Activated naive CD8-positive, alpha-beta T cell (primary cell): Measurements from ENCODE around the gene DPPA3.
"Not testable (repeated sequence)": the region's sequence is repeated elsewhere in the genome, so short reads cannot be mapped to it uniquely, and the experiment has no call there.

Source experiments
- H3K27ac Mint-ChIP-seq: one replicate; pipeline ENCODE4 v1.8.0; 2021; ENCODE audit warnings: mixed read lengths
- H3K27me3 Mint-ChIP-seq: one replicate; pipeline ENCODE4 v1.8.0; 2021; ENCODE audit warnings: mixed read lengths
- H3K36me3 Mint-ChIP-seq: one replicate; pipeline ENCODE4 v1.8.0; 2021; ENCODE audit warnings: mixed read lengths
- H3K4me1 Mint-ChIP-seq: one replicate; pipeline ENCODE4 v1.8.0; 2021; ENCODE audit warnings: low read depth, mixed read lengths
- H3K4me3 Mint-ChIP-seq: one replicate; pipeline ENCODE4 v1.8.0; 2021; ENCODE audit warnings: mild to moderate bottlenecking, mixed read lengths
- H3K9me3 Mint-ChIP-seq: one replicate; pipeline ENCODE4 v1.8.0; 2021; ENCODE audit warnings: low read depth, mixed read lengths

Gene DPPA3

DNA sequence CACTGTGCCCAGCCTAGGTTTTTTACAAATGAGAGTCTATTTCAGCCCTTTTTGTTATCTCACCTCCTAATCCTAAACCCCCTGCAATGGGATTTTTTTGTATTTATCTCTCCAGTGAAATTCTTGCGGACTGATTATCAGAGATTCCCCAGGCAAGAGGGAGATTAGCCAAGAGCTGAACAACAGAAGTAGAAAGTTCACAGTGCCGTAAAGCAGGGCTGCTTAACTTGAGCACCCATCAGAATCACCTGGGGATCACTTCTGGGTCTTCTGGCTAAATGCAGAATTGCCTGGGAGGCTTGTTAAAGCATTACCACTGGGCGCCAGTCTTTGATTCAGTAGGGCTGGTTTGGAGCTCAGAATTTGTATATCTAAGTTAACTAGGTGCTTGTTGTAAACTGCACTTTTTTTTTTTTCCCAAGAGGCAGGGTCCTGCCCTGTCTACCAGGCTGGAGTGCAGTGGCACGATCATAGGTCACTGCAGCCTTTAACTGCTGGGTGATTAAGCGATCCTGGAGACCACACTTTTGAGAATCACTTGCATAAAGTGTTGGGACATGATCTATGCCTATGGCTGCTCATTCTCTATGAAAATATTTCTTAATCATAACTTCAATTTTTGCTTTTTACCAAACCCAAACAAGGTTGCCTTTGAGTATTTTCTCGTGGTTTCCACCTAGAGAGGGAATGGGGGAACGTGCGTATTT is 1.1 kb upstream of the DPPA3 start:
- Mint-ChIP-seq H3K36me3 (no peaks in the 10 kb centered on the region), H3K27me3 (no peaks in the 10 kb centered on the region), H3K9me3 (no peaks in the 10 kb centered on the region), H3K27ac (no peak overlapping the region), H3K4me1 (no peaks in the 10 kb centered on the region), H3K4me3 (no peak overlapping the region)

DNA sequence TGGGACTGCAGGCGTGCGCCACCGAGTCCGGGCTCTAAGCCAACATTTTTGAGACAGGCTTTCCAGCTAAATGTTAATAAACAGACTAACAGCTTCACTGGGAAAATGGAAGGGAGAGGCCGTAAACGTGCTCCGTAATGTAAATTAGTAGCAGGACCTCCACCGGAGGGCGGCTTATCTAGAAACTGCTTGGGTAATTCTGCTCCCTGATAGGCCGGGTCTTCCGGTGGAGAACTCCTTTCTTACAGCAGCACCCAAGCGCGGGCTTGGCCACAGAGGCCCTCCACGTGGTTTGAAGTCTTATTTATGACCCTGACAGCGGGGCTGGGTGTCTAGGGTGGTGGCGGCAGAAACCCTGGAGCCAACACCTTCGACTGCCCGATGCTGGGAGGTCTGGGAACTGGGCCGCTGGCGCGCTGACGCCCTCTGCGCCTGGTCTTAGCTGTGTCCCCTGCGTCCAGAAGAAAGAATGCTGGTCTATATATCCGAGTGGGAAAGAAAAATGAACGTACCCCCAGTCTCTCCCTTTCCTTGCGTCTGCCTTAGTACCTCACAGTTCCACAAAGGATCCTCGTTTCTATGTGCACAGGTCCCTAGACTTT is 1.7 kb downstream of the DPPA3 start:
- Mint-ChIP-seq H3K4me1 (no peaks in the 10 kb centered on the region), H3K9me3 (no peaks in the 10 kb centered on the region), H3K27ac (no peak overlapping the region), H3K4me3 (no peak overlapping the region), H3K27me3 (no peaks in the 10 kb centered on the region), H3K36me3 (no peaks in the 10 kb centered on the region)

DNA sequence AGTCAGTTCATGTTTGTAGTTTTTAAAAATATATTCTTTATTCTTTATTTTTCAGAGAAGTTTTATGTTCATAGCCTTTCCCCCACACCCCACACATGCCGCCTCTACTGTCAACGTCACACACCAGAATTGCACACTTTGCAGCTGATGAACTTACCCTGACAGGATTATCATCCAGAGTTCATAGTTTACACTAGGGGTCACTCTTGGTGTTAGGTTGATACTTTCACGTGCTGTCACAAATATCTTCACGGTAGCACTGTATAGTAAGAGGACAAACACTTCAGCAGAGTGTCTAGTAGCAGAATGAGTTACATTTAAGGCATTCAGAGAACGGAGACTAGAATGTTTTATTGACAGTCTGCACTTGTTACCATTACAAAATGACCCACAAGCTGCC is 5.1 kb downstream of the DPPA3 start:
- Mint-ChIP-seq H3K4me1 (no peaks in the 10 kb centered on the region), H3K36me3 (no peaks in the 10 kb centered on the region), H3K9me3 (no peaks in the 10 kb centered on the region), H3K4me3 (no peak overlapping the region), H3K27me3 (peaks cover 4% of the 10 kb centered on the region), H3K27ac (no peak overlapping the region)

DNA sequence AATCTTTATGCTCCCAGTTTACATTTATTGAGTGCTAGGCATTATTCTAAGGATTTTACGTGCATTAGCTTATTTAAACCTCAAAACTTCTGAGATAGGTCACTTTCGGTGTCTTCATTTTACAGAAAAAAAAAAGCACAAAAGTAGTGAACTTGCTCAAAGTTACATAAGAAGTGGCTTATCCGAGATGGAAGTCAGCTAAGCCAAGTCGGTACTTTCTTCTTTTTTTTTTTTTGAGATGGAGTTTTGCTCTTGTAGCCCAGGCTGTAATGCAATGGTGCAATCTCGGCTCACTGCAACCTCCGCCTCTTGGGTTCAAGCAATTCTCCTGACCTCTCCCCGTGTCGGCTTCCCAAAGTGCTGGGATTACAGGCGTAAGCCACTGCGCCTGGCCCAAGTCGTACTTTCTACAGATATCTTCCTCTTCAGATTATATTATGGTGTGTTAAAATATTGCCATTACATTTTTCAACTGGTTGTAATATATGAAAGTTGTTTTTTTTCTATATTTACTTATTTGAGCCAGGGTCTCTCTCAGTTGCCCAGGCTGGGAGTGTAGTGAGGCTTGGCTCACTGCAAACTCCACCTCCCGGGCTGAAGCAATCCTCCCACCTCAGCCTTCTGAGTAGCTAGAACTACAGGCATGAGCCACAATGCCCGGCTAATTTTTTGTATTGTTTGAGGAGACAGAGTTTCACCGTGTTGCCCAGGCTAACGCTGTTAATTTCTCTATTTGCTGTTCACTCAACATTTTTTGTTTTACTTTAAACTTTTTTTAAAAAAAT is 8.9 kb downstream of the DPPA3 start:
- H3K27ac Mint-ChIP-seq: no peak overlapping the region
- H3K9me3 Mint-ChIP-seq: no peaks in the 10 kb centered on the region
- H3K4me1 Mint-ChIP-seq: no peaks in the 10 kb centered on the region
- peaks cover 6% of the 10 kb centered on the region for H3K27me3 Mint-ChIP-seq
- no peak overlapping the region for H3K4me3 Mint-ChIP-seq
- no peaks in the 10 kb centered on the region for H3K36me3 Mint-ChIP-seq

DNA sequence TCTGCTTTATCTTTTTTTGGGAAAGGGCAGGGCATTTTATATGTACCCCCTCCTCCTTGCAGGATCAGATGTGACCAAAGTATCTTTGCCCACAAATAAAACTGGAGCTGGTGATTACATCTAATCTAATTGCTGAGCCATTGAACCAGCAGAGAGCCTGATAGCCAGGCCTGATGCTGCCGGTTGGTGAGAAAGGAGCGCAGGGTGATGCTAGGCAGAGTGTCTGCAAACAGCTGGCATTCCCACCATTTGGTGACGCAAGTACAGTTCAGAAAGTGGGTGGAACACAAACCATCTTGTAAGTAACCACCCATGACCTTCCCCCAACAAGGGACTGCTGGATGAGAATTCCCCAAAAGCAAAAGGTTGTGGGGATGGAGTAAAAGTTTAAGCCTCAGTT is 12.7 kb downstream of the DPPA3 start:
- no peak overlapping the region for H3K4me3 Mint-ChIP-seq
- H3K4me1 Mint-ChIP-seq: no peaks in the 10 kb centered on the region
- no peak overlapping the region for H3K27ac Mint-ChIP-seq

DNA sequence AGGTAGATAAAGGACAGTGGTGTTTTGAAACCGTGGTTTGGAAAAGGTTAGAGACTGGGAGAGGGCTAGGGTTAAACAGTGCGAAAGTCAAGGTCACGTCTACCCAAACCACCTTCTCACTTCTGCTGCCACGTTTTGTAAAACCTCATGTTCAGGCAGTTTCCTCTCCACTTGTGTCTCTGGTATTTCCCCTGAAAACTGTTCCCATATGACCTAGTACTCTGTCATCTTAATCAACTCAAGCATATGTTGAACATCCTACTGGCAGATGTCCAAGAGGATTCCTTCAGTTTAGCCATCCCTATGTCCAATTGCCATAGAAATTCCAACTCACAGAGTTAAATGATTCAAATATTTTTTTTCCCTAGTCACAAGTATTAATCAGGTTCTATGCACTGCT is 18.5 kb downstream of the DPPA3 start:
- Mint-ChIP-seq H3K27ac (no peak overlapping the region), H3K4me1 (no peaks in the 10 kb centered on the region), H3K9me3 (no peaks in the 10 kb centered on the region), H3K4me3 (no peak overlapping the region), H3K36me3 (no peaks in the 10 kb centered on the region), H3K27me3 (peaks cover 4% of the 10 kb centered on the region)

More for the DNA sequence above, 12.7 kb downstream of the DPPA3 start:
- Mint-ChIP-seq H3K36me3 (no peaks in the 10 kb centered on the region), H3K9me3 (no peaks in the 10 kb centered on the region), H3K27me3 (peaks cover 2% of the 10 kb centered on the region)

DNA sequence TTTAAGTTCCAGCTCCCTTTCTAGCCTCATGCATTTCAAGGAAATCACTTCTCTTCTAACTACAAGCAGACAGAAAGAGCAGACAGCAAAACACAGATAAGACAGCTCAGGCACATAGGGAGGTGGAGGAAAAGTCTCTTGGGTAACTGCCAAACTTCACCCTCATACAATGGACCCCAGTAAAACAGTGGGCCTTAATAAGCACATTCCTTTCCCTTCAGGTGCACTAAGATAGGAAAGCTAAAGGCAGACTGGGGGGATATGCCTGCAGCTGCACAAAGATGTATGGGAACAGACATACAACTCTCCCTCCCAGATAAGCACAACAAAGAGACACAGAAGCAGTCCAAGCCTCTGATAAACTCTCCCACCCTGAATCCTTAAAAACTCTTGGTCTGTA is 19.8 kb downstream of the DPPA3 start:
- H3K27ac Mint-ChIP-seq, H3K9me3 Mint-ChIP-seq, H3K36me3 Mint-ChIP-seq, H3K27me3 Mint-ChIP-seq, H3K4me1 Mint-ChIP-seq, H3K4me3 Mint-ChIP-seq: not testable (repeated sequence)

DNA sequence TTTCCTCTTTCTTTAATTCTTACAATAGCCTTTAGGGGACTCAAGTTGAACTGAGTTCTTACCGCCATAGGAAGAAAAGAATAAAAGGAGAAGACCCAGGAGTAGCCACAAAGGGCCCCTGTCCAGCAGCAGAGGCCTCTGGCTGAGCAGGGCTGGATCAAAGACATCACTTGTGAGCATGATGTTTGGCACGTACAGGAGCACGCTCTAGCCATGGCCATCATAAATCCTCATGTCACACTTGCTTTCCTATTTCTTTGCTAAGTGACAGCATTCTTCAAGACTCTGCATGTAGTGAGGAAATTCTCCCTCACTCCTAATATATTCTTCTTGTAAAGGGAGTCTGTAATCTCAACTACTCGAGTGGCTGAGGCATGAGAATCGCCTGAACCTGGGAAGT is 20.3 kb downstream of the DPPA3 start:
- Mint-ChIP-seq H3K4me3 (no peak overlapping the region), H3K27me3 (peaks cover 4% of the 10 kb centered on the region), H3K36me3 (no peaks in the 10 kb centered on the region), H3K4me1 (no peaks in the 10 kb centered on the region), H3K9me3 (no peaks in the 10 kb centered on the region), H3K27ac (no peak overlapping the region)

DNA sequence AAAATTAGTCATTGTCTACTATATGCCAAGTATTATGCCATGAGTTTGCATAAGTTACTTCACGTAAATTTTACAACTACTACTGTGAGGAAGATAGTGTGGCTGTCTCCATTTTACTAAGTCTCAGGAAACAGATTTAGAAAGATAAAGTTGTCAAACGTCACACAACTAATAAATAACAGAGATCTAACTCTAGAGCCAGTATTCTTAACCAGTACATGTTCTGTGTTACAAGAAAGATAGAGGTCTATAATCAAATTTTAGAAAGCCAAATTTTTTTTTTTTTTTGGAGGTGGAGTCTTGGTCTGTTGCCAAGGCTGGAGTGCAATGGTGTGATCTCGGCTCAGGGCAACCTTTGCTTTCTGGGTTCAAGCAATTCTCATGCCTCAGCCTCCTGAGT is 21.8 kb downstream of the DPPA3 start:
- no peaks in the 10 kb centered on the region for H3K9me3 Mint-ChIP-seq
- H3K4me3 Mint-ChIP-seq: no peak overlapping the region
- peaks cover 4% of the 10 kb centered on the region for H3K27me3 Mint-ChIP-seq

DNA sequence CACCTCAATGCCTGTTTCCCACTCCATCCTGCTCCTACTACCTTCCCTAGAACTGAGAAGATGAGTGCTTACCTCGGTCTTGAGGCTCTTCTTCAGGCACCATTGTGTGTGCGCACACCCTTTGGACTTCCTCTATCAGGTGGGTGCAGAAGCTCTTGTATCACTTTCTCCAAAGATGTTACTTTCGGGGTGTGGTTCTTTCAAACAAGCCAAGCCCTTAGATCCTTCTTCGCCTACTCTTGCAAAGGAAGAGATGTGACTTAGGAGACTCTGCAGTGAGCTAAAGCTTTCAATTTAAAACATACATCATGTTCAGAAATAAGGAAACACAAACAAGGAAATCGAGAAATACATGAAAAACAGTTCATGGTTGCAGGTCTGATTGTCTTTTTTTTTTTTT is 36.0 kb downstream of the DPPA3 start, which contains the start of gene CLEC4C:
CLEC4C (minus strand) TSS at position 130 of the 400 bp plus-strand sequence; CDS start at position 103, 27 bp downstream.
- Mint-ChIP-seq H3K4me3 (no peak within 1 kb of the TSS), H3K9me3 (no peaks in the 10 kb centered on the region), H3K27ac (no peak within 1 kb of the TSS), H3K36me3 (peaks cover 3% of the 10 kb centered on the region), H3K27me3 (no peaks in the 10 kb centered on the region), H3K4me1 (no peaks in the 10 kb centered on the region)

More for the DNA sequence above, 21.8 kb downstream of the DPPA3 start:
- H3K27ac Mint-ChIP-seq: no peak overlapping the region
- H3K4me1 Mint-ChIP-seq: no peaks in the 10 kb centered on the region
- H3K36me3 Mint-ChIP-seq: no peaks in the 10 kb centered on the region

DNA sequence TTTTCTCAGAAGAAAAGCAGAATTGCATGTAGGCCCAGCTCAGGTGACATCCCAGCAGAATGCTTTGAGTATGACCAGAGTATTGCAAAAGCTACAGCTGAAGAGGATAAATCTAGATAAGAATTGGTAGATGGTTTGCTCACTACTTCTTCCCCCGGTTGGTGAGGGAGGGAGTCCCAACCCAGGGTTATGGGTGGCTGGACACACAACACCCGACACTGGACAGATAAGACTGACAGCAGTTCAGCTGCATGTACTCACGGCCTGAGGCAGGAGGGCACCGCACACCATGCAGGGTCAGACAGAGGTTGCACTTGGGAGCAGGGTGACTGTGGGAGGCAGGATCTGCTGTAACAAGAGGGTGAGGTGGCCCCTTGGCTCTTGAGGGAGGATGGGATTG is 37.6 kb downstream of the DPPA3 start:
- Mint-ChIP-seq H3K4me3 (no peak overlapping the region), H3K36me3 (no peaks in the 10 kb centered on the region), H3K27me3 (no peaks in the 10 kb centered on the region), H3K4me1 (no peaks in the 10 kb centered on the region), H3K27ac (no peak overlapping the region), H3K9me3 (no peaks in the 10 kb centered on the region)

DNA sequence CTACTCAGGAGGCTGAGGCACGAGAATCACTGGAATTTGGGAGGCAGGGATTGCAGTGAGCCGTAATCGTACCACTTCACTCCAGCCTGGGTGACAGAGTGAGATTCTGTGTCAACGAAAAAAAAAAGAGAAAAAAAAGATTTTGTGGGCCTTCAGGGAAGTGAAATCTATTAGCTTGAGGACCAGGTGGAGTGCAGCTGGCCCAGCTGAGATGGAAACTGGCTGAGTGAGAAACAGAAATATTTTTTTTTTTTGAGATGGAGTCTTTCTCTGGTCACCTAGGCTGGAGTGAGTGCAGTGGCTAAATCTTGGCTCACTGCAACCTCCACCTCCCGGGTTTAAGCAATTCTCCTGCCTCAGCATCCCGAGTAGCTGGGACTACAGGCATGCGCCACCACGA is 38.2 kb downstream of the DPPA3 start:
- Mint-ChIP-seq H3K36me3 (no peaks in the 10 kb centered on the region), H3K4me3 (no peak overlapping the region), H3K4me1 (no peaks in the 10 kb centered on the region), H3K27ac (no peak overlapping the region), H3K9me3 (no peaks in the 10 kb centered on the region), H3K27me3 (no peaks in the 10 kb centered on the region)

DNA sequence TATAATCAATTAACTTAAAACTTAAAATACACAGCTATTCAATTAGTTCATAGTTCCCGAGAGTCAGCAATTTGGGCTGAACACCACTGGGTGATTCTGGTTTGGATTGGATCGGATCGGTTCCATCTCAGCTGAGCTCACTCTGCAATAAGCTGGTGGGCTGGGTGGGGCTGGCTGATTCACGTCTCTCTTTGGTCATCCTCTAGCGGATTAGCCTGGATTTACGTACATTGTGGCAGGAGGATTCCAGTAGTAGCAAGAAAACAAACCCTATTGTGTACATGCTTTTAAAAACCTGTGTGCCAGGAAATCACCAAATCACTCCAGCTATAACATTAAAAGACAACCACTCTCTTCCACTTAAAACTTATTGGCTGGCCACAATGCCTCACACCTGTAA is 39.1 kb downstream of the DPPA3 start:
- Mint-ChIP-seq H3K9me3 (no peaks in the 10 kb centered on the region), H3K27me3 (no peaks in the 10 kb centered on the region), H3K36me3 (no peaks in the 10 kb centered on the region), H3K4me3 (no peak overlapping the region), H3K4me1 (no peaks in the 10 kb centered on the region), H3K27ac (no peak overlapping the region)

DNA sequence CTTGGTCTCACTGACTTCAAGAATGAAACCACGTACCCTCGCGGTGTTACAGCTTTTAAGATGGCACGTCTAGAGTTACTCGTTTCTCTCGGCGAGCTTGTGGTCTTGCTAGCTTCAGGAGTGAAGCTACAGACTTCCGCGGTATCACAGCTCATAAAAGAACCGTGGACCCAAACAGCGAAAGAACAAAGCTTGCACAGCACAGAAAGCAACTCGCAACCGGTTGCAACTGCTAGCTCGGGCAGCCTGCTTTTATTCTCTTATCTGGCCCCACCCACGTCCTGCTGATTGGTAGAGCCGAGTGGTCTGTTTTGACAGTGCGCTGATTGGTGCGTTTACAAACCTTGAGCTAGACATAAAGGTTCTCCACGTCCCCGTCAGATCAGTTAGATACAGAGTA is 40.2 kb downstream of the DPPA3 start:
- Mint-ChIP-seq H3K27me3 (no peaks in the 10 kb centered on the region), H3K4me3 (no peak overlapping the region), H3K27ac (no peak overlapping the region), H3K4me1 (no peaks in the 10 kb centered on the region), H3K36me3 (no peaks in the 10 kb centered on the region), H3K9me3 (no peaks in the 10 kb centered on the region)
